ENCODE results near the gene ABCF1. TPM values are rescaled to one million over a fixed set of nuclear protein-coding genes. Genes with fewer than 3 reads are reported as not detected.

Gene ABCF1
- 41.1 and 45.6 TPM in 2 replicates for total RNA-seq

DNA sequence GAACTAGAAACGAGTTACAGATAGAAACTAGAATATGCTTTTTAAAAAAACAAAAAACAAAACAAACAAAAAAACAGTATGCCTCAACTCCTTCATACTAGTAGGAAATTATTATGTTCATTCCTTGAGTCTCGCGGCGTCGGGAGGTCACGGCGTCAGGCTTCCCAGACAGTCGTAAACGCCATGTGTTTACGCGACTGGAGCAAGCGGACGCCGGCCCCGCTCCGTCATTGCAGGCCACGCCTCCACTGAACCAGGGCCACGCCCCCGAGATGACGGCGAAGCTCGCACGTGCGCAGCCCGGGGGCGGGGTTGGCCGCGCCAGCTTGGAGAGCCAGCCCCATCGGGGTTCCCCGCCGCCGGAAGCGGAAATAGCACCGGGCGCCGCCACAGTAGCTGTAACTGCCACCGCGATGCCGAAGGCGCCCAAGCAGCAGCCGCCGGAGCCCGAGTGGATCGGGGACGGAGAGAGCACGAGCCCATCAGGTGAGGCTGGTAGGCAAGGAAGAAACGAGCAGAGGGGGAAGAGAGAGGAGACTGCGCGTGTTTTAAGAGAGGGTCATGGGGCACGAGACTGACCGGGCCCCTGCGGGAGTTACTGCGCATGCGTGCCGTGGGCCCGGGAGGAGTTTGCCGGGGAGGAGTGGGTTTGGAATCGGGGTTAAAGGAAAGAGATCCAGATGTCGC, at the start of gene ABCF1:
ABCF1 (plus strand) TSS at position 368 of the 687 bp plus-strand sequence; CDS start at position 414, 46 bp downstream.

DNA sequence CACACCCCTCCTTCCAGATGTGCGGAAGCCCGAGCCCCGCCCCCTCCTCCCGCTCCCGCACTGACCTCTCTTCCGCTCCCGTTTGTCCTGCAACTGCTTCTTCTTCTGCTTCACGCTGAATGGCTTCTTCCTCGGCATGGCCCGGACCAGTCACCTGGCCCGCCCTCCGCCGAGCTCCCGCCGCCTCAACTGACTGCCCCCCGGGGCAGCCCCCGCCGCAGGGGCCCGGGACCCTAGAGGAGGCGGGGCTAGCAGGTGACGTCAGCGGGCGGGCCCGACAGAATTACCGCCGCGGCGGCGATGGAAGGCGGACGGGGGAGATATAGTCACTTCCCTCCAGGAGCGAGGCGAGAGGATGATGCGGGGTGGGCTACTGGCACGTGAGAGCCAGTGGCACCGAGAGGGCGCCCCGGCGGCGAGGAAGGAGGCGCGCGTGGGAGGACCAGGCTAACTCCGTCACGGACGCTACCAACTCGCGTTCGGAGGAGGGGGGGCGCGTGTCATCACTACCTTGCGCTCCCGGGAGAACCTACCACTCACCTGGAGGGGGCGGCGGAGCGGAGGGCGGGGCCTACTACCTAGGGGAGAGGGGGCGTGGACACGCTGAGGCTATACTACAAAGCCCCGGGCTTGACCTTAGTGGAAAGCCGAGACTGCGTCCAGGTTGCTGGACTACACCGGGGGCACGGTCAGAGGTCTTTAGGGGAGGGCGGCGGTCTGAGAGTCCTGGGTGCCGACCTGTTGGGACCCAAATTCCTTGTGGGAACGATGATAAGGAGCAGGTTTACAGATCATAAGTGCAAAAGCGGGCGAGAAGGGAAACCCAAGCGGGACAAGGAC, 15.0 kb upstream of the ABCF1 start, which contains the start of gene GNL1:
GNL1 (minus strand) TSS at position 424 of the 840 bp plus-strand sequence; CDS start at position 138, 286 bp downstream.

GRCh38 chr6:30556906-30557682, 14.1 kb upstream of the ABCF1 start, which contains the start of gene PRR3:
Gene PRR3 (plus strand): TSS chr6:30557295. CDS start chr6:30557345, 50 bp downstream.

GRCh38 chr6:30616811-30617564, 45.7 kb downstream of the ABCF1 start, which contains the start of gene PPP1R10:
Gene PPP1R10 (minus strand): TSS chr6:30617243. CDS start chr6:30609944, 7,299 bp downstream.

GRCh38 chr6:30617565-30618269, 46.5 kb downstream of the ABCF1 start, which contains the start of gene MRPS18B:
Gene MRPS18B (plus strand): TSS chr6:30617840. CDS start chr6:30617866, 26 bp downstream.

DNA sequence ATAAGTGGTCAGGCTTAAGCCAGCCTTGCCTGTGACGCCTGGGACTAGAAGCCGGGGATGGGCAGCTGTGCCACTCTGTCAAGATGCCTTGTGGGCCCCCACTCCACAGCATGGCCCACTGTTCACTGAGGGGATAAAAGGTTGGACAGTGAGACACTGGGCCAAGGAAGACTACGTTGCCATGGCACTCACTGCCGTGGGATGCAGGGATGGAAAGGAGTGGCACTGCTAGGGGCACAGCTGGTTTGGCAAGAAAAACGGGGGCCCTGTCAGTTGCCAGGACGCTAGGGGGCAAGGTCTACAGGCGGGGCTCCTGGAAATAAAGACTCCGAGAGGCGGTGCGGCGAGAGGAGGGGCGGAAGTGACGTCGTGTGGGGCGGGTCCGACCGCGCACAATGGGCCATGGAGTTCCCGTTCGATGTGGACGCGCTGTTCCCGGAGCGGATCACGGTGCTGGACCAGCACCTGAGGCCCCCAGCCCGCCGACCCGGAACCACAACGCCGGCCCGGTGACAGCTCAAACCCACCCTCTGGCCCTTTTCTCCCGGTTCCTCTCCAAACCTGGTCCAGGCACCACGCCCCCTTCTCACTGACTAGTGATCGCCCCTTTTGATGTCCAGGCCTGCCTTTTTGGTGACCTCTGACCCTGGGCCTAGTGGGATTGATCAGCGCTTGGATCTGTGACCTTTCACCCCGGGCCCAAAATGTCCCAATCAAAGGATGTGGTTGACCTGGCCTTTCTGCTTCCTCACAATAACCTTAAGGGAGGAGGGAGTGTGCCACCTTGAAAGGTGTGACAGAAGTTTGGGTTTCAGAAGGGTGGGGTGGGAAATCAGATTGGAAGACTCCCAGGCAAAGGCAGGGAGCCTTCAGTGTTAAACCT, 55.5 kb downstream of the ABCF1 start, which contains the start of gene ATAT1:
ATAT1 (plus strand) TSS at position 391 of the 883 bp plus-strand sequence.

Small RNA genes lying within 50 kb of the gene (small RNA-seq; reads per million reads assigned to genes)
- not detected for gene MIR877

Other genes starting within 250 kb of the ABCF1 start
- gene TRIM39, start 244.5 kb upstream of the ABCF1 start, total RNA-seq: 11.6 and 12.8 TPM in 2 replicates
- gene RPP21, start 226.3 kb upstream of the ABCF1 start, total RNA-seq: 15.5 and 16.5 TPM in 2 replicates
- 291 and 298 TPM in 2 replicates for gene HLA-E, start 81.9 kb upstream of the ABCF1 start, total RNA-seq
- 53.3 and 53.5 TPM in 2 replicates for gene GNL1, start 15.0 kb upstream of the ABCF1 start, total RNA-seq
- gene PRR3, start 14.1 kb upstream of the ABCF1 start, total RNA-seq: 5.7 and 8.2 TPM in 2 replicates
- gene PPP1R10, start 45.8 kb downstream of the ABCF1 start, total RNA-seq: 43.3 and 56.8 TPM in 2 replicates
- 84.2 and 95.2 TPM in 2 replicates for gene MRPS18B, start 46.4 kb downstream of the ABCF1 start, total RNA-seq
- gene ATAT1, start 55.4 kb downstream of the ABCF1 start, total RNA-seq: 4.6 and 6.3 TPM in 2 replicates
- 1.1 and 2.9 TPM in 2 replicates for gene C6orf136, start 75.7 kb downstream of the ABCF1 start, total RNA-seq
- 22.9 and 23.0 TPM in 2 replicates for gene DHX16, start 101.6 kb downstream of the ABCF1 start, total RNA-seq
- gene PPP1R18, start 115.2 kb downstream of the ABCF1 start, total RNA-seq: 47.8 and 67.2 TPM in 2 replicates
- 3.5 and 4.4 TPM in 2 replicates for gene NRM, start 119.5 kb downstream of the ABCF1 start, total RNA-seq
- gene MDC1, start 145.8 kb downstream of the ABCF1 start, total RNA-seq: 6.8 and 8.4 TPM in 2 replicates
- gene TUBB, start 148.9 kb downstream of the ABCF1 start, total RNA-seq: 566 and 592 TPM in 2 replicates
- 90.3 and 99.3 TPM in 2 replicates for gene FLOT1, start 171.2 kb downstream of the ABCF1 start, total RNA-seq
- gene IER3, start 173.1 kb downstream of the ABCF1 start, total RNA-seq: 17.0 and 54.6 TPM in 2 replicates